ENCODE measurements around the gene MOCS1.

The MOCS1 gene

GRCh38 chr6:39924283-39924682 is 10.0 kb downstream of the MOCS1 start:
- DNase-seq (ENCODE audit: low read depth) = no peak

DNA sequence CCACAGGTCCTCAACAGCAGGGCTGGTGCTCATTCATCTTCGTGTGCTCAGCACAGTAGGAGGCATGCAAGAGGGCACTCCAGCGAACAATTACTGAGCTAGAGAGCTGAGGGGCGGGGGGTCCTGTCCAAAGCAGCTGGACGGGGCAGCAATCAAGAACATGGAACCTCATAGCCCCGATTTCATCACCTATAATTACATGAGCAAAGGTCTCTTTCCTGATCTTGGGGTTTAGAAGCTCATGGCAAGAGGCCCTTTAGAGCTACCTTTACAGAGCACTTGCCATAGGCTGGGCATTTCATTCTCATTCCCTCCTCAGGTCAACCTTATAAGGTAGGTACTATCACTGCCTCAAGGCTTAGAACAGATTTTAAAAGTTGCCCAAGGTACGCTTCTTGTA is 10.4 kb downstream of the MOCS1 start:
- DNase-seq (ENCODE audit: low read depth) = no peak

DNA sequence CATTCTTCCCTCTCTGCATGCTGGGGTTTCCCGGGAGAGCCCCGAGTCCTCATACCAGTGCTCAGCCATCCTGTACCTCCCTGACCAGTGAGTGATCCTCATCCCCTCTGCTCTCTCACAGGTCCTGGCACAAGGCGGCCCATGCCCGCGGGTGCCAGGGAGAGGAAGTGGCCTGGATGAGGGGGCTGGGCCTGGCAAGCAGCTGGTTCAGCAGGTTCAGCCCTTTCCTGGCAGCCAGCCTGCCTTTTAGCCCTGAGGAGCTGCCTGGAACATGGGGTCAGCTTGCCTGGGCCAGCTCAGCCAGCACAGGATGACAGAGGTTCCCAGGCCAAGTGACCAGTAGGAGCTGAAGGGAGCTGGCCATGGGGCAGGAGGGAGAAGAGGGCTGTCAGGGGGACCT is 10.9 kb downstream of the MOCS1 start:
- no peak for DNase-seq (ENCODE audit: low read depth)

GRCh38 chr6:39922821-39923220 is 11.4 kb downstream of the MOCS1 start:
- no peak for DNase-seq (ENCODE audit: low read depth)

GRCh38 chr6:39920157-39920556 is 14.1 kb downstream of the MOCS1 start:
- DNase-seq (ENCODE audit: low read depth) = no peak

- no peak for DNase-seq (ENCODE audit: low read depth)
Measured at GRCh38 chr6:39918831-39919230, 15.4 kb downstream of the MOCS1 start.

- no peak for DNase-seq (ENCODE audit: low read depth)
Measured at GRCh38 chr6:39917981-39918380, 16.3 kb downstream of the MOCS1 start.

DNA sequence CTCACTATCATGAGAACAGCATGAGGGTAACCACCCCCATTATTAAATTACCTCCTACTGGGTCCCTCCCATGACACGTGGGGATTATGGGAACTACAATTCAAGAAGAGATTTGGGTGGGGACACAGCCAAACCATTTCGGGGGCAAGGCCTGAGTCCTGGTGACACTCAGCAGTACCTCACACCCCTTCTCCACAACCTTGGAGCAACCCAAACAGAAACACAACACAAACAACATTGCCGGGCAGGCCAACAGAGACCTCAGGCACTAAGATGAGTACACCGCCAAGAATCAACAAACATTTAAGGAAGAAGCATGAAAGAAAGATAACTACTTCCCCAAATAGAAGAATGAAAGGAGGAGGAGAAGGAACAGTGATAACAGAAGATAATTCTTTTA is 16.9 kb downstream of the MOCS1 start:
- DNase-seq (ENCODE audit: low read depth) = no peak

GRCh38 chr6:39915866-39916265 is 18.4 kb downstream of the MOCS1 start:
- DNase-seq (ENCODE audit: low read depth) = no peak

DNA sequence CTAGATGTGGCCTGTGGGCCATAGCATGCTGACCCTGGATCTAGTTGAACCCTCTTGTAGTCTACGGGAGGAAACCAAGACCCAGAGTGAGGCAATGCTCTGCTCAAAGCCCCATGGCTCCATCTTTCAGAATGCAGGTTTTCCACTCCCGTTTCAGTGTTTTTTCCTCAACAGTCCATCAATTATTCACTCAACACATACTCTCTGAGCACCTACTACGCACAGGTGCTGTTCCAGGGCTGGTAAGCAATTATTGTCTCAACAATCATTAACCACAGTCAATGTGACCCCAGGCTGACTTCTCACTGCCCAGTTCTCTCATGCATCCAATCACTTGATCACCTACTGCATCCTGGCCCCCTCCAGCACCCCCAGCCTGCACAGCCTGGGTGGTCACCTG is 20.0 kb downstream of the MOCS1 start:
- DNase-seq (ENCODE audit: low read depth) = no peak

- no peak for DNase-seq (ENCODE audit: low read depth)
Measured at GRCh38 chr6:39913391-39913916, 20.8 kb downstream of the MOCS1 start.

GRCh38 chr6:39912446-39912845 is 21.8 kb downstream of the MOCS1 start:
- DNase-seq (ENCODE audit: low read depth) = no peak

- DNase-seq (ENCODE audit: low read depth) = no peak
Measured at GRCh38 chr6:39911513-39912125, 22.6 kb downstream of the MOCS1 start.

DNA sequence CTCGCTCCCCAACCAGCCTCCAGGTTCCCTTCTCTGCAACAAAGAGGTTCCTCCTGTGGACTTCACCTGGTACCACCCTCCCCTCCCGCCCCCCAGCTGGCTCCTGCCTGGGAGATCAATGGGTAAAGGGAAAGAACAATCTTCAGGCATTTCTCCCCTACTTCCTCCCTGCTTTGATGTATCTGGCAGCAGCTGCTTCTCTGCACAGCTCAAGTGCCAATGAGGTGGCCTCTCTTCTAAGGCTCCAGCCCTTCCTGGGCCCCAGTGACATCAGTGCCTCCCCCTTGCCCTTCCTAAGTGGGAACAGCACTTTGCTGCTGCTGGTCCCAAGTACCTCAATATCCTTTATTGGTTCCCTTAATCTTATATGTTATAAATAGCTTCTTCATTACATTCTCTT is 23.5 kb downstream of the MOCS1 start:
- DNase-seq (ENCODE audit: low read depth) = no peak

- DNase-seq (ENCODE audit: low read depth) = no peak
Measured at GRCh38 chr6:39910164-39910563, 24.1 kb downstream of the MOCS1 start.

- DNase-seq (ENCODE audit: low read depth) = no peak
Measured at GRCh38 chr6:39909701-39910100, 24.6 kb downstream of the MOCS1 start.

DNA sequence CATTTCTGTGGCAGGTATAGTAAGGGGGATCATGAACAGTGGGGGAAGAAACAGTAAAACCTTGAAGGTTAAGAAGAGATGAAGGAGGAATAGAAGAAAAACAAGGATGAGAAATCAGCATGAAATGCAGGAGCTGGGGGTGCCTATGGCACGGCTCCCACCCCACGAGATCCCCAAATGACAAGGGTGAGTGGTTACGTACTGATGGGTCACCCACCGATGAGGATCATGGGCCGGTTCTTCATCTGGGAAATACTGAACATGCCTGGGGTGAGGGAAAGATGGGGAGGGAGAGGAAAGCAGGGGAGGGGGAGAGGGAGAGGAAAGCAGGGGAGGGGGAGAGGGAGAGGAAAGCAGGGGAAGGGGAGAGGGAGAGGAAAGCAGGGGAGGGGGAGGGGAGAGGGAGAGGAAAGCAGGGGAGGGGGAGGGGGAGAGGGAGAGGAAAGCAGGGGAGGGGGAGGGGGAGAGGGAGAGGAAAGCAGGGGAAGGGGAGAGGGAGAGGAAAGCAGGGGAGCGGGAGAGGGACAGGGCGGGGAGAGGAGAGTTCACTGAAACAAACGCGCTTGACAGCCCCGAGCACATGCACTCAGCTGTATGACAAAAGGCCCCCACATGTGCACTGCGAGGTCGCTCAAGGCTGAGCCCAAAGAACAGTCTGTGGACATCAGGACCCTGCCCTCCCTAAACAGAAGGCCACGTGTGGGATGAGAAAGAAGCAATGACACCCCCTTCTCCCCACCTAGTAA is 25.3 kb downstream of the MOCS1 start:
- DNase-seq (ENCODE audit: low read depth) = no peak

GRCh38 chr6:39907871-39908575 is 26.2 kb downstream of the MOCS1 start:
- no peak for DNase-seq (ENCODE audit: low read depth)

GRCh38 chr6:39906318-39906761 is 27.9 kb downstream of the MOCS1 start:
- no peak for DNase-seq (ENCODE audit: low read depth)

DNA sequence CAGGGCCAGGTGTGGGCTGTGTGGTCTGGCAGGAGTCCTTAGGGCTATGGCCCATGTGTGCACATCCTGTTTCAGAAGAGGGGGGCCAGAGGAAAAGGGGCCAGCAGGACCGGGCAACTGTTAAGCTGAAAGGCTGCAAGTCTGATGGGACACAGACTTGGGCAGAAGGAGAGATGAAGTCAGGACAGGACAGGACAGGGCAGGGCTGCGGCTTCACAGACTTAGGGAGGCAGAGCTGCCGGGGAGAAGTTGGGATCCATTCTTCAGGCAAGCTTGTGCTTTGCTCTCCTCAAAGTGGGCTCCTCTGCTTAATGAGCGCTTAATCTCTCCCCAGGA is 28.7 kb downstream of the MOCS1 start:
- DNase-seq (ENCODE audit: low read depth) = no peak

DNA sequence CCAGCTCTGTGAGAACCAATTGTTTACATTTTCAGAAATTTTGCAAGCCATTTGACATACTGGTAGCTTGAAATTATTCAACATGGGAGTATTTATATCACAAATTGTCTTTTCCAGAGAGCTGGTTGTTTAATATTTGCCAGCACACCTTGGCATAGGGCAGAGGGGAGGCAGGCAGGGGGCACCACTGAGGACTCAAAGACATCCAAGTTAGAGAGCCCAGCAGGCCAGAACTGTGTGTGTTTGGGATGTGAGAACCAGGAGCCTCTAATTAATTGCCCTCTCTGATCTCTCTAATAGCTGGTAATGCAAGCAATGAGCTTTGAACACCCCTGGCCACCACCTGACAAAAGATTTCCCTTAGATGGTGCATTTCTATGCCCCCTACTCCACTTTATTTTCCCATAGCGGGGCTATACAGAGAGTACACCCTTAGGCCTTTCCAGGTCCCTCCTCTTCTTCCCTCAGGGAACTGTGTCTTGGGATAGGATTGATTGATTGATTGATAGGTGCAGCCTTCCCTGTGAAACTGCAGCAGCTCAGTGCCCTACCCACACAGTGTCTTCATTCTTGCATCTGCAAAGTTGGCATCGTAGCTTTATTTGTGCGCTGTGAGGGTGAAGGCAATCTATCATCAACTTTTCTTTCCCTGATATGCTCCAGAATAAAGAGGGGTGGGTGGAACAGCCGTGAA is 29.2 kb downstream of the MOCS1 start:
- DNase-seq (ENCODE audit: low read depth) = no peak

DNA sequence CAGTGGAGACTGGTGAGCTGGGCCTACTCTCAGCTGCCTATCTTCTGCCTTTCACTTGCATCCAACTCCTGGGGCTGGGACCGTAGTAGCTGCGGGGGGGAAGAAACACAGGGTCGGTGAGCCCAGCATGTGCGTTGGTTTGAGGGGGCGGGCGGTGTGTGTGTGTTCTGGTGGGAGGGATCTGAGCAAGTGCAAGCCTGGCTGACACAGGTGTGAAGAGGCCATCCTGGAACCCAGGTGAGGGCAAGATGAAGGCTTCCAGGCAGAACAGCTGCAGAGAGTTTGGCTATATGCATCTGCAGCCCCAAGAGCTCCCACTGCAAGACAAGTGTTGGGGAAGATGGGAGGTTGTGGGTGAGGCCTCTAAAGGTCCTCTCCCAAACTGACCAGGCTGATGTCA is 30.6 kb downstream of the MOCS1 start:
- DNase-seq (ENCODE audit: low read depth) = no peak

Data from activated T-helper 9 cell treated with anti-CD3 and anti-CD28 coated beads, Interleukin-2, amount 50 U/mL, for 16 hours (primary cell).